Gastrocnemius medialis (tissue), 4 donors: ENCODE measurements around the gene HAPSTR1. TPM values are rescaled to one million over a fixed set of nuclear protein-coding genes. Genes with fewer than 3 reads are reported as not detected.

ENCODE experiments used
- ATAC-seq, 2 donors: fragments of 150-250 bp; one replicate each; pipeline ENCODE4 v1.9.1; 2016
- DNase-seq, 2 donors: peaks; one replicate each; pipeline ENCODE4 v3.0.0-alpha.2; 2019
- H3K27ac ChIP-seq, 4 donors: fragments of 200-600 bp; sonication (generic); 1 replicate in 1 of 4; 2 replicates in 3 of 4; pipeline ENCODE4 v1.5.1; 2016 to 2018; ENCODE audit warnings: mild to moderate bottlenecking in 2 of 4, moderate library complexity in 1 of 4
- H3K27me3 ChIP-seq, 3 donors: fragments of 200-600 bp; sonication (generic) in 2 of 3; 1 replicate in 1 of 3; 2 replicates in 2 of 3; pipeline versions ENCODE4 v1.5.1 to v1.6.0; 2016 to 2019; ENCODE audit warnings: mild to moderate bottlenecking in 1 of 3, moderate library complexity in 1 of 3
- H3K36me3 ChIP-seq, 2 donors: fragments of 200-600 bp; sonication (generic) in 1 of 2; one replicate each; pipeline ENCODE4 v1.5.1; 2017 to 2018
- H3K4me1 ChIP-seq, 2 donors: fragments of 200-600 bp; sonication (generic) in 1 of 2; one replicate each; pipeline ENCODE4 v1.5.1; 2016 to 2017; ENCODE audit warnings: mild to moderate bottlenecking in 2 of 2
- H3K4me3 ChIP-seq, 4 donors: fragments of 200-600 bp; sonication (generic) in 3 of 4; 1 replicate in 1 of 4; 2 replicates in 3 of 4; pipeline ENCODE4 v1.5.1; 2016 to 2019; ENCODE audit warnings: mild to moderate bottlenecking in 2 of 4
- H3K9me3 ChIP-seq, 3 donors: fragments of 200-600 bp; sonication (generic) in 2 of 3; 1 replicate in 1 of 3; 2 replicates in 2 of 3; pipeline ENCODE4 v1.5.1; 2016 to 2019
- POLR2A ChIP-seq, 2 donors: fragments of 450-650 bp; IDR thresholded peaks; one replicate each; pipeline ENCODE4 v1.6.1; 2017; ENCODE audit warnings: antibody characterized with exemption in 2 of 2, mild to moderate bottlenecking in 2 of 2, moderate library complexity in 2 of 2
- in situ Hi-C, 4 donors: fragments of 200-750 bp; cut with MboI; loops; one replicate each; pipeline versions ENCODE4 v1.15.0 to v1.8.0; 2017; ENCODE audit warnings: low sequenced_read_pairs in 4 of 4
- intact Hi-C: fragments of 100-400 bp; cut with DNase I; formaldehyde crosslinking; loops from one replicate; pipeline ENCODE4 v1.15.1; 2023; ENCODE audit warnings: low total_unique reads
- total RNA-seq, 4 donors: library from RNA; depleted of rRNA; stranded (reverse); fragments of >200 nt; gene quantifications; one replicate each; pipeline versions ENCODE4 v1.1.0 to v1.2.3, GENCODE V29; 2016
- TF ChIP-seq, protein P1 (sequence below), 5 experiments: fragments of 450-650 bp in 3 of 5; fragments of 200-600 bp in 2 of 5; sonication (generic) in 2 of 5; IDR thresholded peaks in 4 of 5; conservative IDR thresholded peaks in 1 of 5; 1 replicate in 4 of 5; 2 replicates in 1 of 5; pipeline ENCODE4 v1.5.1; 2016 to 2019; ENCODE audit warnings: antibody characterized with exemption in 5 of 5, mild to moderate bottlenecking in 3 of 5, moderate library complexity in 3 of 5

HAPSTR1 gene
- total RNA-seq, 4 donors from 2014 or later: 55.0 to 65.0 (median 60.9) TPM

DNA sequence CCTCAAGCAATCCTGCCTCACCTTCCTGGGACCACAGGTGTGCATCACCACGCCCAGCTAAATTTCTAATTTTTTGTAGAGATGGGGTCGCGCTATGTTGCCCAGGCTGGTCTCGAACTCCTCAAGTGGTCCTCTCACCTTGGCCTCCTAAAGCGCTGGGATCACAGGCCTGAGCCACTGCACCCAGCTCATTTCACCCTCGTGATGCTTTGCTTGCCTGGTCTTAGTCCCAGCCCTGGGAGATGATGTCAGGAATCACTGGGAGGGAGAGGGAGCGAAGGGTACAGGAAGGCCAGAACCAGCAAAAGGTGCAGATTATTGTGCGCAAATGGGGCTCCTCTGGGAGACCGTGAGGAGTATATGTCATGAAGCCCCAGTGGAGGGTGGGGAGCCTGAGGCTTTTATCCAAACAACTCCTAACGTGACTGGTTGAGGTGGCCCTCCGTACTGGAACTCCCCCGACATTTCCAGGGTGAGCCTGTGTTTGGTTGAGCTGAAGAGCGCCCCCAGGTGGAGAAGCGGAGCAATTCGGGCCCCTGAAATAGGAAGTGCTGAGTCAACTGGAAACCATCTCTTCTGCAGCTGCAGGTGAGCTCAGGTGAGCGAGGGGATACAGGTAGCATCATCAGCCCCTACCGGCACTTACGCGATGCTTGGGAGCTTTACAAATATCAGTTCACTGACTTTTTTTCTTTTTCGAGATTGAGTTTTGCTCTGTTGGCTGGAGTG lies 41.2 kb upstream of the HAPSTR1 start:
- peaks cover 20 to 40% of the 10 kb centered on the region in 2 donors for H3K4me1 ChIP-seq
- no peaks in the 10 kb centered on the region for H3K36me3 ChIP-seq
- intact Hi-C loops (loop anchor here (5.0 kb wide), 1 partner anchor 57 kb away; no protein-coding TSS in a partner anchor), in situ Hi-C loops (no loop called here)
- DNase-seq (no peak), ATAC-seq (no peak)
- TF ChIP-seq, protein P1, sequence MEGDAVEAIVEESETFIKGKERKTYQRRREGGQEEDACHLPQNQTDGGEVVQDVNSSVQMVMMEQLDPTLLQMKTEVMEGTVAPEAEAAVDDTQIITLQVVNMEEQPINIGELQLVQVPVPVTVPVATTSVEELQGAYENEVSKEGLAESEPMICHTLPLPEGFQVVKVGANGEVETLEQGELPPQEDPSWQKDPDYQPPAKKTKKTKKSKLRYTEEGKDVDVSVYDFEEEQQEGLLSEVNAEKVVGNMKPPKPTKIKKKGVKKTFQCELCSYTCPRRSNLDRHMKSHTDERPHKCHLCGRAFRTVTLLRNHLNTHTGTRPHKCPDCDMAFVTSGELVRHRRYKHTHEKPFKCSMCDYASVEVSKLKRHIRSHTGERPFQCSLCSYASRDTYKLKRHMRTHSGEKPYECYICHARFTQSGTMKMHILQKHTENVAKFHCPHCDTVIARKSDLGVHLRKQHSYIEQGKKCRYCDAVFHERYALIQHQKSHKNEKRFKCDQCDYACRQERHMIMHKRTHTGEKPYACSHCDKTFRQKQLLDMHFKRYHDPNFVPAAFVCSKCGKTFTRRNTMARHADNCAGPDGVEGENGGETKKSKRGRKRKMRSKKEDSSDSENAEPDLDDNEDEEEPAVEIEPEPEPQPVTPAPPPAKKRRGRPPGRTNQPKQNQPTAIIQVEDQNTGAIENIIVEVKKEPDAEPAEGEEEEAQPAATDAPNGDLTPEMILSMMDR (IDR thresholded peaks at IDR 0.05 in 4 of 5, conservative IDR thresholded peaks at IDR 0.05 in 1 of 5): peak in 1 of 5 experiments; percentile 9
- no peak for TF ChIP-seq POLR2A (IDR thresholded peaks at IDR 0.05)
- no peaks in the 10 kb centered on the region for H3K27me3 ChIP-seq
- no peak overlapping the region for H3K4me3 ChIP-seq
- H3K9me3 ChIP-seq: no peaks in the 10 kb centered on the region
- no peak overlapping the region for H3K27ac ChIP-seq

- ATAC-seq (peak; percentile 57 to 90), DNase-seq (peak; percentile 50 to 81)
- H3K9me3 ChIP-seq: no peaks in the 10 kb centered on the region
- in situ Hi-C loops (no loop called here), intact Hi-C loops (loop anchor here (5.0 kb wide), 1 partner anchor 54 kb away; no protein-coding TSS in a partner anchor)
- peaks cover 11 to 28% of the 10 kb centered on the region in 2 donors for H3K4me1 ChIP-seq
- H3K27me3 ChIP-seq: no peaks in the 10 kb centered on the region
- peak overlapping the region; percentile 22 to 69 (median 62) for H3K27ac ChIP-seq
- H3K4me3 ChIP-seq: peak overlapping the region in 1 of 4 donors; percentile 36
- no peak for TF ChIP-seq POLR2A (IDR thresholded peaks at IDR 0.05)
- TF ChIP-seq, protein P1 (IDR thresholded peaks at IDR 0.05 in 4 of 5, conservative IDR thresholded peaks at IDR 0.05 in 1 of 5): no peak
- H3K36me3 ChIP-seq: no peaks in the 10 kb centered on the region
These were observed 38.3 kb upstream of the HAPSTR1 start for GRCh38 chr16:9053006-9053601.

GRCh38 chr16:9054460-9054859 lies 37.0 kb upstream of the HAPSTR1 start:
- no peak for DNase-seq
- H3K4me3 ChIP-seq: no peak overlapping the region
- no peaks in the 10 kb centered on the region for H3K36me3 ChIP-seq
- ATAC-seq: peak; percentile 64 to 78
- H3K27ac ChIP-seq: peak overlapping the region; percentile 7 to 69 (median 62)
- in situ Hi-C loops: no loop called here
- intact Hi-C loops: loop anchor here (5.0 kb wide), 1 partner anchor 53 kb away; no protein-coding TSS in a partner anchor
- no peak for TF ChIP-seq POLR2A (IDR thresholded peaks at IDR 0.05)
- H3K27me3 ChIP-seq: no peaks in the 10 kb centered on the region
- H3K9me3 ChIP-seq: no peaks in the 10 kb centered on the region
- peaks cover 8 to 29% of the 10 kb centered on the region in 2 donors for H3K4me1 ChIP-seq

DNA sequence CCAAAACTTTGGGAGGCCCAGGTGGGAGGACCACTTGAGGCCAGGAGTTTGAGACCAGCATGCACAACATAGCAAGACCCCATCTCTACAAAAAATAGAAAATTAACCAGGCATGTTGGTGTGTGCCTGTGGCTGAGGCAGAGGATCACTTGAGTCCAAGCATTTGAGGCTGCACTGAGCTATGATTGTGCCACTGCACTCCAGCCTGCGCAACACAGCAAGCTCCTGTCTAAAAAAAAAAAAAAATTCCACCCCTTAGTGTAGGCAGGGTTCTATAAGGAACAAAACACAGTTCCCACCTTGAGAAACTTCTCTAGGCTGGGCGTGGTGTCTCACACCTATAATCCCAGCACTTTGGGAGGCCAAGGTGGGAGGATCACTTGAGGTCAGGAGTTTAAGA lies 36.3 kb upstream of the HAPSTR1 start:
- no peak for DNase-seq
- Histone ChIP-seq H3K36me3 (no peaks in the 10 kb centered on the region), H3K27ac (peak overlapping the region; percentile 7 to 69 (median 62)), H3K4me1 (peaks cover 8 to 31% of the 10 kb centered on the region in 2 donors), H3K4me3 (no peak overlapping the region), H3K27me3 (no peaks in the 10 kb centered on the region), H3K9me3 (no peaks in the 10 kb centered on the region)
- in situ Hi-C loops (no loop called here), intact Hi-C loops (no loop called here)
- no peak for ATAC-seq
- TF ChIP-seq, protein P1 (IDR thresholded peaks at IDR 0.05 in 4 of 5, conservative IDR thresholded peaks at IDR 0.05 in 1 of 5): no peak
- TF ChIP-seq POLR2A (IDR thresholded peaks at IDR 0.05): no peak

- H3K27ac ChIP-seq: no peak overlapping the region
- H3K36me3 ChIP-seq: no peaks in the 10 kb centered on the region
- H3K27me3 ChIP-seq: no peaks in the 10 kb centered on the region
- H3K4me3 ChIP-seq: no peak overlapping the region
- in situ Hi-C loops (no loop called here), intact Hi-C loops (no loop called here)
- TF ChIP-seq, protein P1 (IDR thresholded peaks at IDR 0.05 in 4 of 5, conservative IDR thresholded peaks at IDR 0.05 in 1 of 5): no peak
- TF ChIP-seq POLR2A (IDR thresholded peaks at IDR 0.05): no peak
- no peaks in the 10 kb centered on the region for H3K9me3 ChIP-seq
- ATAC-seq (no peak), DNase-seq (no peak)
- peaks cover 13 to 35% of the 10 kb centered on the region in 2 donors for H3K4me1 ChIP-seq
These were observed 35.8 kb upstream of the HAPSTR1 start for GRCh38 chr16:9055661-9056060.
